HFF-Myc (cell line): ENCODE results near the gene CLEC12A.
"Not testable (repeated sequence)": the region's sequence is repeated elsewhere in the genome, so short reads cannot be mapped to it uniquely, and the experiment has no call there.

Source experiments
- DNase-seq: peaks from one replicate; pipeline ENCODE4 v3.0.0-alpha.2; 2011; ENCODE audit warnings: low read depth; ENCODE audit errors: extremely low read depth
- H3K4me3 ChIP-seq: replicated peaks from 2 replicates; pipeline ENCODE4 v1.5.1; 2011; ENCODE audit warnings: low read depth, mild to moderate bottlenecking, control low read depth, low read length
- CTCF ChIP-seq: IDR thresholded peaks from 2 replicates; pipeline ENCODE4 v1.5.1; 2012; ENCODE audit warnings: mild to moderate bottlenecking, low read depth, low read length, control low read depth; ENCODE audit errors: missing control alignments

CLEC12A gene

GRCh38 chr12:9947674-9948073 lies 23.5 kb upstream of the CLEC12A start:
- TF ChIP-seq CTCF, result no peak
- H3K4me3 ChIP-seq, result no peak overlapping the region
- DNase-seq, result no peak

- H3K4me3 ChIP-seq, result no peak overlapping the region
These were observed 22.5 kb upstream of the CLEC12A start for GRCh38 chr12:9948606-9949296.

GRCh38 chr12:9951026-9951675 lies 20.1 kb upstream of the CLEC12A start:
- DNase-seq, result no peak

More at GRCh38 chr12:9948606-9949296, 22.5 kb upstream of the CLEC12A start:
- DNase-seq, result no peak
- TF ChIP-seq CTCF, result no peak

GRCh38 chr12:9952954-9953729 lies 18.1 kb upstream of the CLEC12A start:
- not testable (repeated sequence) for DNase-seq, H3K4me3 ChIP-seq

More at GRCh38 chr12:9951026-9951675, 20.1 kb upstream of the CLEC12A start:
- no peak for TF ChIP-seq CTCF
- no peak overlapping the region for H3K4me3 ChIP-seq

GRCh38 chr12:9957834-9958233 lies 13.4 kb upstream of the CLEC12A start:
- no peak for DNase-seq
- no peak for TF ChIP-seq CTCF
- H3K4me3 ChIP-seq, result no peak overlapping the region

GRCh38 chr12:9960590-9960989 lies 10.6 kb upstream of the CLEC12A start:
- no peak for TF ChIP-seq CTCF
- H3K4me3 ChIP-seq, result no peak overlapping the region
- DNase-seq, result no peak

- DNase-seq, result no peak
- H3K4me3 ChIP-seq, result no peak overlapping the region
- no peak for TF ChIP-seq CTCF
These were observed 10.1 kb upstream of the CLEC12A start for GRCh38 chr12:9961106-9961505.
